Activated T-helper 1 cell treated with anti-CD3 and anti-CD28 coated beads, Interleukin-2, amount 50 U/mL, for 16 hours (primary cell): ENCODE results near the gene TRIOBP.
"Not testable (repeated sequence)": the region's sequence is repeated elsewhere in the genome, so short reads cannot be mapped to it uniquely, and the experiment has no call there.

Experiments
- DNase-seq, 2 donors: peaks; one replicate each; pipeline ENCODE4 v3.0.0-alpha.2; 2020; ENCODE audit warnings: low read depth in 1 of 2, low spot score in 1 of 2

The TRIOBP gene

GRCh38 chr22:37692627-37693285, 4.1 kb upstream of the TRIOBP start:
- no peak for DNase-seq

GRCh38 chr22:37694131-37694530, 2.7 kb upstream of the TRIOBP start:
- DNase-seq = not testable (repeated sequence)

GRCh38 chr22:37696260-37696656, 590 bp upstream of the TRIOBP start:
- DNase-seq = not testable (repeated sequence)

GRCh38 chr22:37697538-37697835, 639 bp downstream of the TRIOBP start:
- DNase-seq = no peak

- no peak for DNase-seq
Measured at GRCh38 chr22:37701141-37701786, 4.4 kb downstream of the TRIOBP start.

- no peak for DNase-seq
Measured at GRCh38 chr22:37703906-37704305, 7.1 kb downstream of the TRIOBP start.

- no peak for DNase-seq
Measured at GRCh38 chr22:37704645-37705044, 7.8 kb downstream of the TRIOBP start.

GRCh38 chr22:37705205-37705604, 8.4 kb downstream of the TRIOBP start:
- DNase-seq = no peak

- no peak for DNase-seq
Measured at GRCh38 chr22:37708580-37709444, 12.0 kb downstream of the TRIOBP start.

GRCh38 chr22:37709445-37709765, 12.6 kb downstream of the TRIOBP start:
- no peak for DNase-seq

- DNase-seq = no peak
Measured at GRCh38 chr22:37710675-37711074, 13.8 kb downstream of the TRIOBP start.

GRCh38 chr22:37711490-37711889, 14.6 kb downstream of the TRIOBP start:
- DNase-seq = no peak

GRCh38 chr22:37713761-37714160, 16.9 kb downstream of the TRIOBP start:
- DNase-seq = no peak

GRCh38 chr22:37714634-37715033, 17.8 kb downstream of the TRIOBP start:
- no peak for DNase-seq

- DNase-seq = no peak
Measured at GRCh38 chr22:37715760-37716159, 18.9 kb downstream of the TRIOBP start.

GRCh38 chr22:37716708-37717107, 19.9 kb downstream of the TRIOBP start:
- DNase-seq = no peak

GRCh38 chr22:37717235-37717634, 20.4 kb downstream of the TRIOBP start:
- DNase-seq = not testable (repeated sequence)

- DNase-seq = not testable (repeated sequence)
Measured at GRCh38 chr22:37717746-37718305, 21.0 kb downstream of the TRIOBP start.

- DNase-seq = no peak
Measured at GRCh38 chr22:37725551-37726240, 28.8 kb downstream of the TRIOBP start.

- no peak for DNase-seq
Measured at GRCh38 chr22:37726241-37726887, 29.5 kb downstream of the TRIOBP start.

- no peak for DNase-seq
Measured at GRCh38 chr22:37728620-37729019, 31.8 kb downstream of the TRIOBP start.
